ENCODE measurements around the gene OGFOD3. TPM values are rescaled to one million over a fixed set of nuclear protein-coding genes. Genes with fewer than 3 reads are reported as not detected.
"Not testable (repeated sequence)": the region's sequence is repeated elsewhere in the genome, so short reads cannot be mapped to it uniquely, and the experiment has no call there.

The OGFOD3 gene
- total RNA-seq, 1 donor from 2014 or later: 22.8 TPM

DNA sequence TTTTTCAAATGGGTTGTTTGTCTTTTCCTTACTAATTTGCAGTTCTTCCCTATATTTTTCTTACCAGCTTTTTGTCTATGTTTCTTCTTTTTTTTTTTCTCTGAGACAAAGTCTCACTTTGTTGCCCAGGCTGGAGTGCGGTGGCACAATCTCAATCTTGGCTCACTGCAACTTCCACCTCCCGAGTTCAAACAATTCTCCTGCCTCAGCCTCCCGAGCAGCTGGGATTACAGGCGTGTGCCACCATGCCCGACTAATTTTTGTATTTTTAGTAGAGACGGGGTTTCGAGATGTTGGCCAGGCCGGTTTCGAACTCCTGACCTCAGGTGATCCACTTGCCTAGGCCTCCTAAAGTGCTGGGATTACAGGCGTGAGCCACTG lies 45.3 kb downstream of the OGFOD3 start:
- not testable (repeated sequence) for DNase-seq

DNA sequence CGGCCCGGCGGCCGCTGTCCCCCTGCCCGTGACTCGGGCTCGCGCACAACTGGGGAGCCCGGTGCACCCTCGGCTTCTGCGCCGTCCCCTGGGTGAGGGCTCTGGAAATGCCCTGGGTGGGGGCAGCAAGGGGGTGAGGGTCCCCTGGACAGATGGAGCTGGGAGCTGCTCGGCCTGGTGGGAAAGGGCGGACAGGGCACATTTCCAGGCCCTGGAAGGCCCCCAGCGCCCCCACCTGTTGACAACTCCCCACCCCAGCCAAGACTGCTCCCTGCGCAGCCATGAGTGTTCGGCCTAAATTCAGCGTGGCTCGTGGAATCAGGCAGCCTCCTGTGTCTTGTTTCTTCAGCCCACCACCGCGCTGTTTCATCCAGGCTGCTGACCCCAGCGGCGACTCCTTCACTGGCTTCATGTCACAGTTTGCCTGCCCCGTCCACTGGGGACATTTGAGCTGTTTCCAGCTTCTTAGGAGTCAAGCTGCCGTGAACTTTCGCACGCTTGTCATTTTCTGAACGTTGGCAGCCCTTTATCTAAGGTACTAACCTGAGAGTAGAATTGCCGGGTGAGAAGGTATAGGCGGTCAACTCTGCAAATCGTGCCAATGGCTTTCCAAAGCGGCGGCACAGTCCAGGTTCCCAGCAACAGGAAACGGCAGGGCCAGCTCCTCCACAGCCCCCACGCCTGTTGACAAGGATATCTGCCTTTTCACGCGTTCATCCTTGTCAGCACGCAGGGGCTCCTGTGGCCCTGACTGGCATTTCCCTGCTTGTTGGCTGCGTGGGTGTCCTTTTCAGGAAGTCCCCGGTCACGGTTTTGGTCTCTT lies 45.9 kb downstream of the OGFOD3 start:
- no peak for DNase-seq

DNA sequence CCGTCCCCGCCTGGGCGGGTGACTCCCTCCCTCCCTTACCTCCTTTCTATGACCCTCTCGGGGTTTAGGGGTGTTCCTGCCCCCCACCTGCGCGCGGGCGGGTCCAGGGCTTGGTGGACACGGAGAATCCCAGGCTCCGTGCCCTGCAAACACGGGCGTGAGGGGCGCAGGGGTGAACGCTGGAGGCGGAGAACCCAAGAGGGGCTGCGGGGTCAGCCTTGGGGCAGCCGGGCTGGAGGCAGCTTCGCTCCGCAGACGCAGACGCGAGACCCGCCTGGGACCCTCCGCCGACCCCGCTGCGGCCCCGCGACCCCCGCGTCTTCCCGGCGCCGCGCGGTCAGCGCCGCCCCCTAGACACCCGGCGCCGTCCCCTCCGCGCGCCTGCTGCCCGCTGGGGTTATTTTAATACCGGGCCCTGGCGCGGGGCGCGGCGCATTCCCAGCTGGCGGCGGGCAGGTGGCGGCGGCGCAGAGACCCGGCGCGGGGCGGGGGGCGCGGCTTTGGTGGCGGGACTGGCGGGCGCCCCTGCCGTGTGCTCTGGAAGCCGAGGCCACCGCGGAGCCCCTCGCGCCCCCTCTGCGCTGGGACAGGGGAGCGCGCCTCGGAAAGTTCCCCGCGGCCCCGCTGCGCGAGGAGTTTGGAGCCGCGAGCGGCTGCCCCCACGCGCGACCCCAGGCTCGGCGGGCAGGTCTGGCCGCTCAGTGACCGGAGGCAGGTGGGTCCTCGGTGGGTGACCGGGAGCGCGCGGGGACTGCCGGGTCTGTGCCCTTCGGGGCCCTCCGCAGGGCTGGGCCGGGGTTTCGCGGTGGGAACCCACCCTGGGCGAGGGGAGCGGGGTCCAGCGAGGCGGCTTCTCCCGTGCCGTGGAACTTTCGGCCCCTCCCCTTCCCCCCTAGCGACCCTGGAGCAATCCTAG lies 46.8 kb downstream of the OGFOD3 start, which contains the start of gene UTS2R:
Gene UTS2R, plus strand, starts transcription at position 433 of the 916 bp plus-strand sequence. CDS start 2,560 bp downstream, outside the sequence.
- DNase-seq: peak; percentile 73

DNA sequence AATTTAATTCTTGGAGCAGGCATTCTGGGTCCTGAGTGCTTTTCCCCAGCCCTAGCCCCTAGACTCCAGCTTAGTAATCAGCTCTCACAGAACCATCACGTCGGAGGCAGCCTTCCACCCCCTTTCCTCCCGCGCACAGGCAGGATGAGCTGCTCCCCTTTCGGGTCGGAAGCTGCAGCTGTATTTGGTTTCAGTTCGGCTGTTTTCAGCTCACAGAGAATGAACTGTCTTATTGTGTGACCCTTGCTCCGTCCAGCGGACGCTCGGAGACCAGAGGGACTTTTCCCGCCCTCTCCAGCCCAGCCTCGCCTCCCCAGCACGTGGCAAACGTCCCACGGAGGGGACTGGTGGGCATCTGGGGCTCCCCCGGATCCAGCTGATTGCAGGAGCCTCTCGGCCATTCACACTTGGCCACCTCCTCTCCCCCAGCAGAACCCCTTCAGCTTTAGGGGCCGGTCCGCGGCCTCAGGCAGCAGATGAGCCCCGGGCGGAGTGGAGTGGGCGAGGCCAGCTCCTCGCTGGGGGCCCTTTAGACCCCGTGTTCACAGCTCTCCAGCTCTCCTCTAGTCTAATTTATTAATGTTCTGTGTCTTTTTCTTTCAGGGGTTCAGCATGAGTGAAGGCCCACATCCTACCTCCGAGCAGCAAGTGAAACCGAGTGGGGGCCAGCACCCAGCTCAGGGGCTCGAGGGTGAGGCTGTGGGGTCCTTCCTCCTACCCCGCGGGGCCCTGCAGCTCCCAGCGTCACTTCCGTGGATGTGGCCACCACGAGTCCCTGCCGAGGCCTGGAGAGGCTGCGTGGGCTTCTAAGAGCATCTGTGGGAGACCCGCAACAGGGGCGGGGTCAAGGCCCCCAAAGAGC lies 47.7 kb downstream of the OGFOD3 start:
- DNase-seq: peak; percentile 46

DNA sequence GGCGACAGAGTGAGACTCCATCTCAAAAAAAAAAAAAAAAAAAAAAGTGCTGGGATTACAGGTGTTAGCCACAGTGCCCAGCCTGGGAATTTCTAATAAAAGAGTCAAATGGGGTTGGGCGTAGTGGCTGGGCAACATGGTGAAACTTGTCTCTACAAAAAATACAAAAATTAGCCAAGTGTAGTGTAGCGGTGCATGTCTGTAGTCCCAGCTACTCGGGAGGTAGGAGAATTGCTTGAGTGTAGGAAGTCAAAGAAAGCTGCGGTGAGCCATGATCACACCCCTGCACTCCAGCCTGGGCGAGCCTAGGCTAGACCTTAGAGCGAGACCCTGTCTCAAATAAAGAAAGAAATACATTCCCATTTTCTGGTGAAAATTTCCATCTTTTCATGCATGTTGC lies 49.2 kb downstream of the OGFOD3 start:
- DNase-seq: no peak

DNA sequence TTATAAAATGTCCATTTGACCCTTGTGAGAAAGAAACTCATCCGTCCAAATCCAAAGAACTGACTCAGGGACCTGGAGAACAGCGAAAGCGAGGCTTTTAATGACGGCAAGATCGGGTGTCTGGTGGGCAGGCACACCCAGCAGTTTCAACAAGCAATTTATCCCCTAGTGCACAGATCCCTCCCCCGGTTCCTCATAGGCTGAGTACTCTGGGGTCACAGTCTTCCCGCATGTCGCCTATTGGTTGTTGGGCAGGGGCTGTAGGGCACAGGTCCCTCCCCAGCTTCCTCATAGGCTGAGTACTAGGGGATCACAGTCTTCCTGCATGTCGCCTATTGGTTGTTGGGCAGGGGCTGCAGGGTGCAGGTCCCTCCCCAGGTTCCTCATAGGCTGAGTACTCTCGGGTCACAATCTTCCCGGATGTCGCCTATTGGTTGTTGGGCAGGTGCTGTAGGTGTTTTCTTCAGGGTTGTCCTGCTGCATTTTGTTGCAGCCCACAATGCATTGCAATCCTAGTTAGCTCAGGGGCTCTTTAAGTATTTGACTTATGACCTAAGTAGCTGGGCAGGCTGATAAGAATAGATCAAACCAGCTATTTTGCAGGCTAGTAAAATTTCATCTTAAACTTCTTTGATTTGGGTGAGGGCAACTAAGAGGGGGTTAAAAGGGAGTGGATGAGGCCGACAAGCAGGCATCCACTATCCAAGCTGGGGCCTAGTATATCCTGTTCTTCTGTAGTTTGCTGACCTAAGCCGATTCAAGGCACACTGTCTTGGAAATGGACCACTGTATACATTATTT lies 50.5 kb downstream of the OGFOD3 start:
- DNase-seq: peak; percentile 60

DNA sequence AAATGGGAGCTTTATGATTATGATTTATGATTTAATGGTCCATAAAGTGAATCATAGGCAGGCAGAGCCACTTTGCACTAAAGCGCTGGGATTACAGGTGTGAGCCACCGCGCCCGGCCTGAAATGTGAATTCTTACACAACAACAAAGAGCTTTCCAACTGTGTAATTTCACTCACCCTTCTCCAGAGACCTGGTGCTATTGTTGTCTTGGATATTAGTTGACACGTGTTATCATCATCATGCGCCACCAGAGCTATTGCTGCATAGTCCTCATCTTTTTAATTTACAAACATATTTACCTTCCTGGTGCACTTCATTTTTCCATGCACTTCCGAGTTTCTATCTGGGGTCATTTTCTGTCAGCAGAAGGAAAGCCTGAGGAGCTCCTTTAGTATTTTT lies 51.6 kb downstream of the OGFOD3 start:
- no peak for DNase-seq

DNA sequence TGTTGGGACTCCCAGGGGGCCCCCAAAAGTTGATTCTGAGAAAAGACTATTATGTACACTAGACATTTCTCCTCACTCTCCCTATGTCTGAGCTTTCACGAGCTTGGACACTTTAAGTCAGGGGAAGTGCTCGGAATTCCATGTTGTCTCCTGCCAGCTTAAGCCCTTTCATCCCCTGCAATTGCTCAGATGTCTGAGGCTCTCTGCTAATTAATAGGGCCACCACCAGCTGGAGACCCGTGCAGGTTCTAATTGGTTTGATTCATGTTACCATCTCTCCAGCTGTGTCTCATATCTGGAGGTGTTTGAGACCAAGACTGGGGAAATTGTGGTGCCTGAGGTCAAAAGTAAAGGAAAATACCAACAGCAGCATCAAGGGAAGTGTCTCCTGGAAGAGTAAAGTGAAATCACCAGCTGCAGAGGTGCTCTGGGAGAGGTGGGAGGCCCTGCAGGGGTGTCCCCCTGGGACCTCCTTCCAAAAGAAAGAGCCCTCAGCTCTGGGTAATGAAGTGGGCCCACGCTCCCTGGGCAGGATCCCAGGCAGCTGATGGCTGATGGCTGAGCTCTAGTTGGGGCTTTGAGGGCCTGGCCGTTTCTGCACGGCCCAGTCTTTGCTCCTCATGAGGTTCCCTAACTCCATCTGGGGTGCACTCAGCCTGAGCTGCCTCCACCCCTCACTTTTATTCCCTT lies 52.6 kb downstream of the OGFOD3 start:
- no peak for DNase-seq

DNA sequence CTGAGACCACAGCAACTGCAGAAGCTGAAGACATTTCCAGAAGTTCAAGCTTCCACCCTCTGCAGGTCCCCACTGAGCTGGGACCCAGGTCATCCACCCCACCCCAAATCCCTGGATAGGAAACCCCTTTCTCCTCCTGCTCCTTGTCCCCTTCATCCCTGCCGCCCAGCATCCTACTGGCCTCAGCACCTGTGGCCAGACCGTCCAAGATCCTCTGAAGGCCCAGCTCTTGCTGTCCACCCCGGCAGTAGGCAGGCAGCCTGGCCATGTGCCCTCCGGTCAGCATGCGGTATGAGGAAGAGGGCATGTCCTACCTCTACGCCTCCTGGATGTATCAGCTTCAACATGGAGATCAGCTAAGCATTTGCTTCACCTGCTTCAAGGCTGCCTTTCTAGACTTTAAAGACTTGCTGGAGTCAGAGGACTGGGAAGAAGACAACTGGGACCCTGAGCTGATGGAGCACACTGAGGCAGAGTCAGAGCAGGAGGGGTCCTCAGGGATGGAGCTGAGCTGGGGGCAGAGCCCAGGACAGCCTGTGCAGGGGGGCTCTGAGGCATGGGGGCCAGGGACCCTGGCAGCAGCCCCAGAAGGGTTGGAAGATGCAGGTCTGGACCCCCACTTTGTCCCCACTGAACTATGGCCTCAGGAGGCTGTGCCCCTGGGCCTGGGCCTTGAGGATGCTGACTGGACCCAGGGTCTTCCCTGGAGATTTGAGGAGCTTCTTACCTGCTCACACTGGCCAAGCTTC lies 56.3 kb downstream of the OGFOD3 start:
- no peak for DNase-seq

DNA sequence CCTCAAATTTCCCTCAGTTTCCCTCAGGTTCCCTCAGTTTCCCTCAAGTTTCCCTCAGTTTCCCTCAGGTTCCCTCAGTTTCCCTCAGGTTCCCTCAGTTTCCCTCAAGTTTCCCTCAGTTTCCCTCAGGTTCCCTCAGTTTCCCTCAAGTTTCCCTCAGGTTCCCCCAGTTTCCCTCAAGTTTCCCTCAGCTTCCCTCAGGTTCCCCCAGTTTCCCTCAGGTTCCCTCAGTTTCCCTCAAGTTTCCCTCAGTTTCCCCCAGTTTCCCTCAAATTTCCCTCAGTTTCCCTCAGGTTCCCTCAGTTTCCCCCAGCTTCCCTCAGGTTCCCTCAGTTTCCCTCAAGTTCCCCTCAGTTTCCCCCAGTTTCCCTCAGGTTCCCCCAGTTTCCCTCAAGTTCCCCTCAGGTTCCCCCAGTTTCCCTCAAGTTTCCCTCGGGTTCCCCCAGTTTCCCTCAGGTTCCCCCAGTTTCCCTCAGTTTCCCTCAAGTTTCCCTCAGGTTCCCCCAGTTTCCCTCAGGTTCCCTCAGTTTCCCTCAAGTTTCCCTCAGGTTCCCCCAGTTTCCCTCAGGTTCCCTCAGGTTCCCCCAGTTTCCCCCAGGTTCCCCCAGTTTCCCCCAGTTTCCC lies 58.8 kb downstream of the OGFOD3 start:
- not testable (repeated sequence) for DNase-seq

DNA sequence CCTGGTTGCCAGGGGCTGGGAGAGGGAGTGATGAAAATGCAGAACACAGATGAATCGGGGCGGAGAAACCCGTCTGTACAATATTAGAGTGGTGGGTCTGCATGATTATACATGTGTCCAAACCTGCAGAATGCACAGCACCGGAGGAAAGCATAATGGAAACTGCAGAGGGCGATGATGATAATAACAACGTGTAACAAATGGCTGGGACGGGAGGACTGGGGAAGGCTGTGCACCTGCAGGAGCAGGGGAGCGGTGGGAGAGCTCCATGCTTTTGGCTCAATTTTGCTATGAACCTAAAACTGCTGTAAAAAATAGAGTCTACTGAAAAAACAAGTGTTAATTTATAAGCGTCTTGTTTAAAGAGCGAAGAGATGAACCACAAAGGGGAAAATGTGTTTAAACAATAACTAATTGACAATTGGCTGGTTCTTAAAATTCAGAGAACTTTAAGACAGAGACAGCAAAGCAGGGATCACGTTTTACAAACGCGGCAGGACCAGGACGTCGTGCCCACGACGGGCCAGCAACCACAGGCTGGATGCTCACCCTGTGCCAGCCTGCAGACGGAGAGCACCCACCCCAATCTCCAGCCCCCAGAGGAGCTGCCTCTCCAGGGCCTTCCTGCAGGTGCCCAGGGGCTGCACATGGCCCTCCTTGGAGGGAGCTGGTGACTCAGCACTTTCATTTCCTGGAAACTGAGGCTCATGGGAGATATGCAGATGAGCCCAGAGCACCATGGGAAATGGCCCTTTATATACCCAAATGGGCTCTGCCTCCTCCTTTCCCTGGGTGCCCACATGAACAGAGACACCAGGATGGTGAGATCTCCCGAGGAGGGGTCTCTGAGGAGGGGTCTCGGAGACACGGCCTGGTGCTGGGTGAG lies 59.7 kb downstream of the OGFOD3 start, which contains the start of gene TEX19:
Gene TEX19, plus strand, starts transcription at position 783 of the 886 bp plus-strand sequence. CDS start 2,904 bp downstream, outside the sequence.
- DNase-seq: no peak

DNA sequence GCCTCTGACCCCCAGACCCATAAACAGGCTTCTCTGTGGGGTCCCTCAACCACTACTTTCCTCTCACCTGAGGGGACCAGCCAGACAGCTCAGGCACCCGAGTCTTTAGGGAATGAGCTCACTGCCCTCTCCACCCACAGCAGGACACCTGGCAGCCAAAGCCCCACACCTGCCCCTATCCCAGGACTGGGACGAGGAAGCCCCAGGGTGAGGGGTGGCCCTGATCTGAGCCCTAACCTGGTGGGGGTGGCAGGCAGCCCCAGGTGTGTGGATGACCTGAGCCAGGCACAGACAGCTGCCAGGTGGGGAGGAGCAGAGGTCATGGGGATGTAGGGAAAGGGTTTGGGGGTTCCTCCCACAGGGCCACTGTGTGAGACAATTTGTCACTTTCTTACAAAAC lies 61.0 kb downstream of the OGFOD3 start:
- no peak for DNase-seq

DNA sequence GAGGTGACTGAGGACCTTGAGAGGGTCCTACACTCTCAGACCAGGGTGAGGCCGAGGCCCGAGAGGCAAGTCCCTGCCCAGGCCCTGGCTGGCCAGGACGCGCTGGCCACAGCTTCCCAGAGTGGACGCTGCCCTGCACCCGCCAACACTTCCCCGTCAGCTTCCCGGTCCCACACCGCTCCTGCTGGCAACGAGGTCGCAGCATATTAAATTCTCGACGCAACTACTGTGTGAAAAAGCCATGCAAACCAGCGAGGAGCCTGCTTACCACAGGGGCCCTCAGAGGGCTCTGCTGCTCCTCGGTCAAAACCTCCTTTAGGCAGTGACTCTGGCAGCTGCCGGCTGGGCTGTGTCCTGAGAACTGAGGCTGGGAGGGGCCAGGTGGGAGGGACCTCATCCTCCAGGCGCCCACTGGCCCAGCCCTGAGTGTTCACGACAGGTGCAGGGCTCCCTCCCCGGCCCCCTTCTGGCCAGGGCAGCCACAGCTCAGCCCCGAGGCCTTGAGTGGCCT lies 61.5 kb downstream of the OGFOD3 start:
- peak; percentile 75 for DNase-seq

DNA sequence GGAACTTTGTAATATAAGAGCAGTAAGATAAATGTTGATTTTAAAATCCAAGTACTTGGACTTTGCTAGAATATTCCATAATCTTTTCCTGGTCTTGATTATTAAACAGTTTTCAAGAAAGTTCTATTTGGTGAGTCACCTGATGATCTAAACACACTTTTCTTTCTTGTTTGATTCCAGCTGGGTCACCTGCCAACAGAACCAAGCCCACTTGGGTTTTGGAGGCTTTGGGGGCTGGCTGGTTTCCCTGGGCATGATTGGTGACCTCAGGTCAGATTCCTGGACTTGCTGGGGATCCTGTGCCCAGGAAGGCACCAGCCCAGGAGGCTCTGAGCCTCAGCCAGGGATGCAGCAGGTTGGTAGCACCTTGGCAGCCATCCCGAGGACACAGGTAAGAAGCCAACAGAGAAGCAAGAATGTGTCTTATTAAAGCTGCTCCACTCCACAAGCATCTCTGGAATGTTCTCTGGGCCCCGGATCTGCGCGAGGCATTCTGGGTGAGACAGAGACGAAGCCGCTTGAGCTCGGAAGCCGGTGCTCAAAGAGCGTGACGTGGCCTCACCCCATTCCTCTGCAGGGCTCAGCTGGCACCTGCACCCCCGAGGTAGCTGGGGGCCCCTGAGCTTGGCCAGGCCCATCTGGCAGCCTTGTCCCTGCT lies 62.5 kb downstream of the OGFOD3 start:
- no peak for DNase-seq

DNA sequence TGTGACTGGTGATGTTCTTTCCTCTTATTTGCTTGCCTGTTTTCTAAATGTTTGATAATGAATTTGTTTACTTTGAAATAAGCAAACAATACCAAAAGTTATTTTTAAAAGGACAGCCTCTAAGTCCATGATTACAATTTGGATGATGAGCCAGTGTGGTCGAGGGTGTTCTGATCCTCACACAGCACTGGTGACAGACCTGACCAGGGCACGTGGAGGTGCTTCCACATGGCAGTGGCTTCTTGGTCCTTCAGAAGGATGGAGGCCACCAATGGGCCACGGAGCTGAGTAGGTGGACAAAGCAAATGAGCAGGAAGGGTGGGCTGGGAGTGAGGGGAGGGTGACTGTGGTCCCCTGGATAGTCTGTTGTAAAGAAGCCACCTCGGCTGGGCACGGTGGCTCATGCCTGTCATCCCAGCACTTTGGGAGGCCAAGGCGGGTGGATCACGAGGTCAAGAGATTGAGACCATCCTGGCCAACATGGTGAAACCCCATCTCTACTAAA lies 63.5 kb downstream of the OGFOD3 start:
- no peak for DNase-seq

DNA sequence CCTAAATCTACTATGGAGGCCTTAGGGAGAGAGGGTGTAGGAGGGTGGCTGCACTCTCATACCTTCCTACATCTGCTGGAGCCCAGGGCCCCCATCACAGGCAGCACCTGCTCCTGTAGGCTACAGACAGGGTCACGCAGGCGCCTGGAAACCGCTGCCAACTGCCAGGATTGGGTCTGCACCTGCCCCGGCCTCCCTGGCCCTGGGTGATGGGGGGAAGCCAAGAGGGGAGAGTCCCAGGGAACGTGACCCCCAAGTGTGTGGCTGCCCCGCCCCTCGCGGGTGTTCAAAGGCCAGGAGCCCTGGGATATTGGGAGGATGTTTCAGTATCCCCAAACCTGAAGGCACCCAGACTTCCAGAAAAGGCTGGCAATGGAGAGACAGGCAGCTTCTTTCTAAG lies 64.9 kb downstream of the OGFOD3 start:
- no peak for DNase-seq
